Measurements from ENCODE around the gene LOXL1. TPM values are rescaled to one million over a fixed set of nuclear protein-coding genes. Genes with fewer than 3 reads are reported as not detected.

LOXL1 gene
- total RNA-seq, 1 donor from 2014 or later: 280 TPM

GRCh38 chr15:73900095-73900712 is 26.1 kb upstream of the LOXL1 start:
- Mint-ChIP-seq H3K27me3 (ENCODE audit: low read depth, unreplicated experiment) (peaks cover 3% of the 10 kb centered on the region), H3K36me3 (ENCODE audit: low read depth, unreplicated experiment) (peaks cover 8% of the 10 kb centered on the region), H3K27ac (ENCODE audit: unreplicated experiment) (no peak overlapping the region), H3K4me1 (ENCODE audit: low read depth, unreplicated experiment) (peaks cover 20% of the 10 kb centered on the region), H3K9me3 (ENCODE audit: unreplicated experiment) (no peaks in the 10 kb centered on the region), H3K4me3 (ENCODE audit: unreplicated experiment) (no peak overlapping the region)
- peak overlapping the region; percentile 46 for H3K27ac ChIP-seq (ENCODE audit: low read depth, low read length)
- no peak overlapping the region for H2AFZ ChIP-seq (ENCODE audit: low read depth, low read length)
- H3K4me1 ChIP-seq (ENCODE audit: insufficient read depth, low read length): peaks cover 36% of the 10 kb centered on the region
- H3K27me3 ChIP-seq (ENCODE audit: insufficient read depth, low read length): no peaks in the 10 kb centered on the region
- no peak overlapping the region for H3K4me3 ChIP-seq (ENCODE audit: insufficient read depth, low read depth, low read length)
- peak overlapping the region; percentile 70 for H3K4me2 ChIP-seq (ENCODE audit: low read length)
- FAIRE-seq (no peak), DNase-seq (ENCODE audit: low read depth) (peak; percentile 66)
- no peaks in the 10 kb centered on the region for H3K9me3 ChIP-seq (ENCODE audit: insufficient read depth, low read depth, low read length)
- TF ChIP-seq EZH2 (IDR thresholded peaks at IDR 0.05; ENCODE audit: insufficient read depth, low read length) (no peak), CTCF (IDR thresholded peaks at IDR 0.05; ENCODE audit: insufficient read depth, low read depth, low read length) (no peak)
- no peaks in the 10 kb centered on the region for H3K36me3 ChIP-seq (ENCODE audit: insufficient read depth, low read length)
- H3K9ac ChIP-seq (ENCODE audit: low read length): peak overlapping the region; percentile 47
- no peaks in the 10 kb centered on the region for H3K79me2 ChIP-seq (ENCODE audit: insufficient read depth, low read length)
- no peaks in the 10 kb centered on the region for H4K20me1 ChIP-seq (ENCODE audit: insufficient read depth, low read length)

- Histone ChIP-seq H4K20me1 (ENCODE audit: insufficient read depth, low read length) (no peaks in the 10 kb centered on the region), H3K9me3 (ENCODE audit: insufficient read depth, low read depth, low read length) (no peaks in the 10 kb centered on the region), H3K27ac (ENCODE audit: low read depth, low read length) (no peak overlapping the region), H3K27me3 (ENCODE audit: insufficient read depth, low read length) (no peaks in the 10 kb centered on the region), H3K4me1 (ENCODE audit: insufficient read depth, low read length) (peaks cover 36% of the 10 kb centered on the region), H3K36me3 (ENCODE audit: insufficient read depth, low read length) (no peaks in the 10 kb centered on the region), H3K9ac (ENCODE audit: low read length) (no peak overlapping the region), H3K4me3 (ENCODE audit: insufficient read depth, low read depth, low read length) (no peak overlapping the region), H3K79me2 (ENCODE audit: insufficient read depth, low read length) (no peaks in the 10 kb centered on the region), H3K4me2 (ENCODE audit: low read length) (no peak overlapping the region), H2AFZ (ENCODE audit: low read depth, low read length) (no peak overlapping the region)
- H3K4me1 Mint-ChIP-seq (ENCODE audit: low read depth, unreplicated experiment): peaks cover 20% of the 10 kb centered on the region
- no peaks in the 10 kb centered on the region for H3K9me3 Mint-ChIP-seq (ENCODE audit: unreplicated experiment)
- DNase-seq (ENCODE audit: low read depth) (no peak), FAIRE-seq (no peak)
- peaks cover 9% of the 10 kb centered on the region for H3K36me3 Mint-ChIP-seq (ENCODE audit: low read depth, unreplicated experiment)
- TF ChIP-seq CTCF (IDR thresholded peaks at IDR 0.05; ENCODE audit: insufficient read depth, low read depth, low read length): no peak
- no peak for TF ChIP-seq EZH2 (IDR thresholded peaks at IDR 0.05; ENCODE audit: insufficient read depth, low read length)
- peaks cover 3% of the 10 kb centered on the region for H3K27me3 Mint-ChIP-seq (ENCODE audit: low read depth, unreplicated experiment)
- H3K4me3 Mint-ChIP-seq (ENCODE audit: unreplicated experiment): no peak overlapping the region
- H3K27ac Mint-ChIP-seq (ENCODE audit: unreplicated experiment): no peak overlapping the region
These were observed 25.0 kb upstream of the LOXL1 start for GRCh38 chr15:73901126-73901810.

Data from astrocyte (in vitro differentiated cells and primary cell).